Measurements from ENCODE around the gene WDR20. TPM values are rescaled to one million over a fixed set of nuclear protein-coding genes. Genes with fewer than 3 reads are reported as not detected.

WDR20 gene
- total RNA-seq, 2 donors from 2014 or later, result 12.2 to 15.5 TPM

DNA sequence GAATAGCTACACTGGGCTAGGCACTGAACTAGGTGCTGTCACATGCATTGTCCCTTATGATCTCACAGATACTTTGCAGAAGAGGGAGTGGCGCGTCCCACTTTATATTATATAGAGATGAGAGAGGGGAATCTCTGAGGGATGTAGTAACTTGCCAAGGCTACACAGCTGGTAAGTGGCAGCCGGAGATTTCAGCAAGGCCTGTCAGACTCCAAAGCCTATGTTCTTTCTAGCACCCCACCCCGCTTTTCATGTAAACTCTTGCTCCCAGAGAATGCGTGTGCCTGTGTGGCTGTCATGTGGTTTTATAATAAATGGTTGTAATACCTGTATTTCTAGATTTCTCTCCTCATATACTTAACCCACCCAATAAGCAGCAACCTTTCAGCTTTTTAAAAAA lies 39.1 kb downstream of the WDR20 start:
- Histone ChIP-seq H3K36me3 (replicated peaks in 1 of 2; ENCODE audit: insufficient read depth in 1 of 2, low read depth in 2 of 2) (no peaks in the 10 kb centered on the region), H3K27ac (no peak overlapping the region), H3K4me1 (peaks cover 13% of the 10 kb centered on the region), H3K27me3 (no peaks in the 10 kb centered on the region), H3K4me3 (no peak overlapping the region), H3K9me3 (no peaks in the 10 kb centered on the region)
- DNase-seq (no peak), ATAC-seq (no peak)
- 88 to 93% methylated on average over 5 of the region's 5 CpGs for WGBS, 2 donors
- intact Hi-C loops (cut with DNase I), result no loop called here
- TF ChIP-seq POLR2A (IDR thresholded peaks at IDR 0.05), result no peak
- TF ChIP-seq, protein P1, sequence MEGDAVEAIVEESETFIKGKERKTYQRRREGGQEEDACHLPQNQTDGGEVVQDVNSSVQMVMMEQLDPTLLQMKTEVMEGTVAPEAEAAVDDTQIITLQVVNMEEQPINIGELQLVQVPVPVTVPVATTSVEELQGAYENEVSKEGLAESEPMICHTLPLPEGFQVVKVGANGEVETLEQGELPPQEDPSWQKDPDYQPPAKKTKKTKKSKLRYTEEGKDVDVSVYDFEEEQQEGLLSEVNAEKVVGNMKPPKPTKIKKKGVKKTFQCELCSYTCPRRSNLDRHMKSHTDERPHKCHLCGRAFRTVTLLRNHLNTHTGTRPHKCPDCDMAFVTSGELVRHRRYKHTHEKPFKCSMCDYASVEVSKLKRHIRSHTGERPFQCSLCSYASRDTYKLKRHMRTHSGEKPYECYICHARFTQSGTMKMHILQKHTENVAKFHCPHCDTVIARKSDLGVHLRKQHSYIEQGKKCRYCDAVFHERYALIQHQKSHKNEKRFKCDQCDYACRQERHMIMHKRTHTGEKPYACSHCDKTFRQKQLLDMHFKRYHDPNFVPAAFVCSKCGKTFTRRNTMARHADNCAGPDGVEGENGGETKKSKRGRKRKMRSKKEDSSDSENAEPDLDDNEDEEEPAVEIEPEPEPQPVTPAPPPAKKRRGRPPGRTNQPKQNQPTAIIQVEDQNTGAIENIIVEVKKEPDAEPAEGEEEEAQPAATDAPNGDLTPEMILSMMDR (IDR thresholded peaks at IDR 0.05), result no peak

DNA sequence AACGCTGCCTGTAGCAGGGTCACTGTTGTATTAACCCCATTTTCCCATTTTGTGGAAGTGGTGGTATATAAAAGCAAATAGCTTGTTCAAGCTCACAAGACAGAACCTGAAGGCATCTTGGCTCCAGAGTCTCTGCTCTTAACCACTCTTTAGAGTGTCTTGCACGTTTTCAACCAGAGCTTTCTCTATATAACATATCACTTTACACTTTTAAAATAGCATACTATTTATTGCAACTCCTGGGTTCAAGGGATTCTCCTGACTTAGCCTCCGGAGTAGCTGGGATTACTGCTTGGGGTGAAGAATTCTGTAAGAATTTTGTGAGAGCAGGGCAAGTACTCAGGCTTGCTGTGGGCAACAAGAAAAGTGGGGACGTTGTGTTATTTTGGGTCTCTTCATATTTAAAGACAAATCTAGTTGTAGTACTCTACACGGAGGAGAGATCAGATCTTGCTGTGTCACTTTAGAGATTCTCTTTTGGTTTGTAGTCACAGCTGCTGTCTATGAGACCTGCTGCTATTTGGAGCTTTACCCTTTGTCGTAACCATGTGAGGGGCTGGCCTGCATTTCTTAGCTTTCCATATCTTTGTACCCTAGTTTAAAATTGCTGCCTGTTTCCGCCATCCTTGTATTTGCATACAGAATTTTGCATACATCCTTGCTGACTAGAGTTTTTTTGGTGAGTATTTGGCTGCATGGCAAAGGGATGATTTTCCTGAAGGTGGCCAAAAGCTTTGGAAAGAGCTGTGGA lies 40.7 kb downstream of the WDR20 start:
- Histone ChIP-seq H3K36me3 (replicated peaks in 1 of 2; ENCODE audit: insufficient read depth in 1 of 2, low read depth in 2 of 2) (no peaks in the 10 kb centered on the region), H3K9me3 (no peaks in the 10 kb centered on the region), H3K4me1 (peaks cover 14% of the 10 kb centered on the region), H3K27me3 (no peaks in the 10 kb centered on the region), H3K27ac (no peak overlapping the region), H3K4me3 (no peak overlapping the region)
- ATAC-seq (no peak), DNase-seq (no peak)
- 78 to 79% methylated on average over 7 of the region's 7 CpGs for WGBS, 2 donors
- intact Hi-C loops (cut with DNase I), result no loop called here
- no peak for TF ChIP-seq POLR2A (IDR thresholded peaks at IDR 0.05)
- TF ChIP-seq, protein P1 (IDR thresholded peaks at IDR 0.05), result no peak

DNA sequence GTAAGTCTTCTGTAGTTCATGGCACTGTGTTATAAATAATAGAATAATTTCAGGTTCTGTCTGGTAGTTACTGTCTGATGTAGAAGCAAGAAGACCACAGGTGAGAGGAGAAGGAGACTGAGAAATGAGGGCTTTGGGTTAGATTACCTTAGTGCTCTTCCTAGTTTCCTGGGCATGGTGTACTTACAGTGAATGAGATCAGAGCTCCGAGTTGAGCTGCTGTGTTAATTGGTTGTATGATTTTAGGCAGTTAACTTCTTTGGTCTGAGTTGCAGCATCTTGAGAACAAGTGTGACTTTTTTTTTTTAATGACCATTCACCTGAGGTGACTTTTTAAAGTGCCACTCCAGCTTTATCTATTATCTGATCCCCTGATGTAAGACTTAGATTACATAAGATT lies 41.5 kb downstream of the WDR20 start:
- Histone ChIP-seq H3K36me3 (replicated peaks in 1 of 2; ENCODE audit: insufficient read depth in 1 of 2, low read depth in 2 of 2) (no peaks in the 10 kb centered on the region), H3K27me3 (no peaks in the 10 kb centered on the region), H3K4me3 (no peak overlapping the region), H3K9me3 (no peaks in the 10 kb centered on the region), H3K27ac (no peak overlapping the region), H3K4me1 (peaks cover 21% of the 10 kb centered on the region)
- no peak for TF ChIP-seq POLR2A (IDR thresholded peaks at IDR 0.05)
- TF ChIP-seq, protein P1 (IDR thresholded peaks at IDR 0.05), result no peak
- intact Hi-C loops (cut with DNase I), result no loop called here
- no peak for ATAC-seq
- 61 to 75% methylated on average over 1 of the region's 1 CpG for WGBS, 2 donors
- no peak for DNase-seq

DNA sequence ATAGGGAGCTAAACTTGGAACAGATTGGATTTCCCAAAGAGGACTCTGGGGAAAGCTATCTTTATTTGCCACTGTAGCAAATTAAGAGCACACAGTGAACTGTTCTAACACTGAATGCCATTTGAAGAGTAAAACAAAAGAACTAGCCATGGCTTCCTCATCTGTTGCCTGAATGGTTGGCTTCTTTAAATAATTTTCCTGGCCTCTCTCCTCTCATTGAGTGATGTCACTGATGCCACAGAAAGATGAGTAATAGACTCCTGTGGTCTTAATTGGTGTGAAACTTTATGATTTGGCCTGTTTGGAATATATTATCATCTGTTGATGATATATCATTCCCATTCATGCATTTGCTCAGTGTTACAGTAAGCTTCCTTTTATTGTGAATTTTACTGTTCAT lies 42.5 kb downstream of the WDR20 start:
- no peak overlapping the region for H3K4me3 ChIP-seq
- no peak for ATAC-seq
- TF ChIP-seq, protein P1 (IDR thresholded peaks at IDR 0.05), result no peak
- TF ChIP-seq POLR2A (IDR thresholded peaks at IDR 0.05), result no peak
- H3K36me3 ChIP-seq (replicated peaks in 1 of 2; ENCODE audit: insufficient read depth in 1 of 2, low read depth in 2 of 2), result no peaks in the 10 kb centered on the region
- no peak for DNase-seq
- H3K9me3 ChIP-seq, result no peaks in the 10 kb centered on the region
- intact Hi-C loops (cut with DNase I), result no loop called here
- H3K4me1 ChIP-seq, result peaks cover 31% of the 10 kb centered on the region
- H3K27me3 ChIP-seq, result no peaks in the 10 kb centered on the region
- H3K27ac ChIP-seq, result no peak overlapping the region
